ENCODE results near the gene BRK1. TPM values are rescaled to one million over a fixed set of nuclear protein-coding genes. Genes with fewer than 3 reads are reported as not detected.
"Not testable (repeated sequence)": the region's sequence is repeated elsewhere in the genome, so short reads cannot be mapped to it uniquely, and the experiment has no call there.

Gene BRK1
- total RNA-seq, 2 donors from 2014 or later: 118 to 126 TPM

- H3K4me1 ChIP-seq (replicated peaks): no peaks in the 10 kb centered on the region
- H3K27ac ChIP-seq: no peak overlapping the region
- peaks cover 2 to 5% of the 10 kb centered on the region in 2 donors for H3K36me3 ChIP-seq
- H3K9me3 ChIP-seq: no peaks in the 10 kb centered on the region
- intact Hi-C loops (cut with DNase I): no loop called here
- WGBS: 86% methylated on average over 14 of the region's 14 CpGs
- TF ChIP-seq CTCF (IDR thresholded peaks at IDR 0.05) (no peak), POLR2A (IDR thresholded peaks at IDR 0.05) (no peak), POLR2AphosphoS5 (IDR thresholded peaks at IDR 0.05) (no peak)
- DNase-seq (ENCODE audit: low spot score): no peak
- H3K27me3 ChIP-seq (replicated peaks; ENCODE audit: insufficient read depth): no peaks in the 10 kb centered on the region
- H3K4me3 ChIP-seq: no peak overlapping the region
Observed at GRCh38 chr3:10154335-10155122, 39.1 kb downstream of the BRK1 start.

- Histone ChIP-seq H3K9me3 (no peaks in the 10 kb centered on the region), H3K27ac (no peak overlapping the region), H3K4me1 (replicated peaks) (no peaks in the 10 kb centered on the region), H3K36me3 (peaks cover 0 to 2% of the 10 kb centered on the region in 2 donors), H3K4me3 (no peak overlapping the region), H3K27me3 (replicated peaks; ENCODE audit: insufficient read depth) (no peaks in the 10 kb centered on the region)
- 86% methylated on average over 4 of the region's 4 CpGs for WGBS
- no peak for TF ChIP-seq POLR2AphosphoS5 (IDR thresholded peaks at IDR 0.05)
- no peak for DNase-seq (ENCODE audit: low spot score)
- intact Hi-C loops (cut with DNase I): no loop called here
Observed at GRCh38 chr3:10155123-10155472, 39.6 kb downstream of the BRK1 start.

- intact Hi-C loops (cut with DNase I): no loop called here
- peaks cover 0 to 2% of the 10 kb centered on the region in 2 donors for H3K36me3 ChIP-seq
- WGBS: 100% methylated on average over 4 of the region's 4 CpGs
- H3K4me1 ChIP-seq (replicated peaks): no peaks in the 10 kb centered on the region
- no peak overlapping the region for H3K27ac ChIP-seq
- no peaks in the 10 kb centered on the region for H3K9me3 ChIP-seq
- TF ChIP-seq POLR2AphosphoS5 (IDR thresholded peaks at IDR 0.05): no peak
- no peak for TF ChIP-seq CTCF (IDR thresholded peaks at IDR 0.05)
- TF ChIP-seq POLR2A (IDR thresholded peaks at IDR 0.05): no peak
- H3K4me3 ChIP-seq: no peak overlapping the region
- DNase-seq (ENCODE audit: low spot score): no peak
- no peaks in the 10 kb centered on the region for H3K27me3 ChIP-seq (replicated peaks; ENCODE audit: insufficient read depth)
Observed at GRCh38 chr3:10155658-10156057, 40.2 kb downstream of the BRK1 start.

- DNase-seq (ENCODE audit: low spot score): no peak
Observed at GRCh38 chr3:10157031-10157430, 41.6 kb downstream of the BRK1 start.

GRCh38 chr3:10158555-10158954 is 43.1 kb downstream of the BRK1 start:
- DNase-seq (ENCODE audit: low spot score); H3K4me1 ChIP-seq (replicated peaks); H3K4me3 ChIP-seq; H3K27me3 ChIP-seq (replicated peaks; ENCODE audit: insufficient read depth); H3K36me3 ChIP-seq; H3K27ac ChIP-seq; H3K9me3 ChIP-seq; intact Hi-C loops (cut with DNase I): not testable (repeated sequence)
- WGBS: 98% methylated on average over 6 of the region's 6 CpGs

More at GRCh38 chr3:10157031-10157430, 41.6 kb downstream of the BRK1 start:
- no peak for TF ChIP-seq POLR2A (IDR thresholded peaks at IDR 0.05)
- no peak for TF ChIP-seq POLR2AphosphoS5 (IDR thresholded peaks at IDR 0.05)
- TF ChIP-seq CTCF (IDR thresholded peaks at IDR 0.05): no peak
- 63% methylated on average over 4 of the region's 4 CpGs for WGBS
- Histone ChIP-seq H3K9me3 (no peaks in the 10 kb centered on the region), H3K4me1 (replicated peaks) (no peaks in the 10 kb centered on the region), H3K27me3 (replicated peaks; ENCODE audit: insufficient read depth) (no peaks in the 10 kb centered on the region), H3K36me3 (no peaks in the 10 kb centered on the region), H3K4me3 (no peak overlapping the region), H3K27ac (no peak overlapping the region)
- intact Hi-C loops (cut with DNase I): no loop called here

- WGBS: 54% methylated on average over 1 of the region's 1 CpG
- no peaks in the 10 kb centered on the region for H3K27me3 ChIP-seq (replicated peaks; ENCODE audit: insufficient read depth)
- no peaks in the 10 kb centered on the region for H3K36me3 ChIP-seq
- no peak overlapping the region for H3K27ac ChIP-seq
- no peaks in the 10 kb centered on the region for H3K4me1 ChIP-seq (replicated peaks)
- TF ChIP-seq POLR2A (IDR thresholded peaks at IDR 0.05): no peak
- no peaks in the 10 kb centered on the region for H3K9me3 ChIP-seq
- no peak for DNase-seq (ENCODE audit: low spot score)
- H3K4me3 ChIP-seq: no peak overlapping the region
- intact Hi-C loops (cut with DNase I): no loop called here
Observed at GRCh38 chr3:10160346-10160745, 44.9 kb downstream of the BRK1 start.
